CD14-positive monocyte (primary cell): ENCODE results near the gene AIFM1. TPM values are rescaled to one million over a fixed set of nuclear protein-coding genes. Genes with fewer than 3 reads are reported as not detected.
A peak's percentile ranks its signal among the peaks of the same experiment; 100 is the strongest.

Experiments used
- DNase-seq, 3 donors: peaks; one replicate each; pipeline ENCODE4 v3.0.0-alpha.2; 2011 to 2022
- H2AFZ ChIP-seq: 2 replicates; pipeline ENCODE4 v1.6.0; 2012; ENCODE audit warnings: mild to moderate bottlenecking, low read depth, low read length, inconsistent platforms; ENCODE audit not compliant: insufficient read depth, poor library complexity, severe bottlenecking
- H3K27ac ChIP-seq, 2 donors: 1 replicate in 1 of 2; 2 replicates in 1 of 2; pipeline ENCODE4 v1.5.1; 2012 to 2013; ENCODE audit warnings: low read length in 2 of 2, control low read depth in 1 of 2, inconsistent platforms in 1 of 2, low read depth in 1 of 2, mild to moderate bottlenecking in 1 of 2
- H3K27me3 ChIP-seq, 2 donors: one replicate each; pipeline versions ENCODE4 v1.6.0 to v1.6.1; 2011 to 2013; ENCODE audit warnings: low read length in 2 of 2; ENCODE audit not compliant: control insufficient read depth in 2 of 2, insufficient read depth in 2 of 2
- H3K36me3 ChIP-seq, 2 donors: replicated peaks in 1 of 2; 1 replicate in 1 of 2; 2 replicates in 1 of 2; pipeline versions ENCODE4 v1.5.1 to v1.6.1; 2012 to 2013; ENCODE audit warnings: low read length in 2 of 2, control low read depth in 1 of 2, inconsistent platforms in 1 of 2, mild to moderate bottlenecking in 1 of 2; ENCODE audit not compliant: insufficient read depth in 2 of 2, control insufficient read depth in 1 of 2
- H3K4me1 ChIP-seq, 2 donors: 1 replicate in 1 of 2; 2 replicates in 1 of 2; pipeline versions ENCODE4 v1.5.1 to v1.6.1; 2012 to 2013; ENCODE audit warnings: low read length in 2 of 2, control low read depth in 1 of 2, inconsistent platforms in 1 of 2, mild to moderate bottlenecking in 1 of 2, moderate library complexity in 1 of 2; ENCODE audit not compliant: insufficient read depth in 2 of 2, control insufficient read depth in 1 of 2
- H3K4me2 ChIP-seq: replicated peaks from 2 replicates; pipeline ENCODE3; 2012; ENCODE audit warnings: low read length, moderate library complexity, mild to moderate bottlenecking; ENCODE audit not compliant: poor library complexity, severe bottlenecking; ENCODE audit errors: extremely low read depth
- H3K4me3 ChIP-seq, 3 experiments: fragments of 200-600 bp in 1 of 3; sonication (generic) in 1 of 3; replicated peaks in 1 of 3; 1 replicate in 2 of 3; 2 replicates in 1 of 3; pipeline ENCODE4 v1.5.1; 2011 to 2013; ENCODE audit warnings: low read length in 3 of 3, mild to moderate bottlenecking in 3 of 3, control low read depth in 2 of 3, low read depth in 2 of 3, inconsistent platforms in 1 of 3, moderate library complexity in 1 of 3
- H3K79me2 ChIP-seq: 2 replicates; pipeline ENCODE4 v1.6.0; 2012; ENCODE audit warnings: mild to moderate bottlenecking, control low read depth, inconsistent platforms, low read length, moderate library complexity; ENCODE audit not compliant: insufficient read depth
- H3K9ac ChIP-seq: 2 replicates; pipeline ENCODE4 v1.6.0; 2017; ENCODE audit warnings: low read length, mild to moderate bottlenecking; ENCODE audit not compliant: insufficient read depth, poor library complexity, severe bottlenecking
- H3K9me3 ChIP-seq, 2 donors: replicated peaks in 1 of 2; 1 replicate in 1 of 2; 2 replicates in 1 of 2; pipeline versions ENCODE4 v1.5.1 to v1.6.1; 2012 to 2013; ENCODE audit warnings: low read length in 2 of 2, control low read depth in 1 of 2; ENCODE audit not compliant: control insufficient read depth in 1 of 2, insufficient read depth in 1 of 2
- H4K20me1 ChIP-seq: 2 replicates; pipeline ENCODE4 v1.6.0; 2012; ENCODE audit warnings: mild to moderate bottlenecking, low read length, control low read depth, moderate library complexity; ENCODE audit not compliant: insufficient read depth
- H3K27ac Mint-ChIP-seq, 7 donors: one replicate each; pipeline ENCODE4 v1.8.0; 2020; ENCODE audit warnings: mild to moderate bottlenecking in 7 of 7, mixed read lengths in 7 of 7, moderate library complexity in 6 of 7, inconsistent platforms in 2 of 7
- H3K27me3 Mint-ChIP-seq, 3 donors: one replicate each; pipeline ENCODE4 v1.8.0; 2021 to 2022; ENCODE audit warnings: low read depth in 3 of 3, mild to moderate bottlenecking in 3 of 3, mixed read lengths in 3 of 3, moderate library complexity in 3 of 3, inconsistent platforms in 1 of 3
- H3K36me3 Mint-ChIP-seq, 2 donors: one replicate each; pipeline ENCODE4 v1.8.0; 2020; ENCODE audit warnings: mixed read lengths in 2 of 2, inconsistent platforms in 1 of 2, mild to moderate bottlenecking in 1 of 2
- H3K4me1 Mint-ChIP-seq: one replicate; pipeline ENCODE4 v1.8.0; 2020; ENCODE audit warnings: mild to moderate bottlenecking, mixed read lengths
- H3K4me3 Mint-ChIP-seq, 2 donors: one replicate each; pipeline ENCODE4 v1.8.0; 2020; ENCODE audit warnings: mild to moderate bottlenecking in 2 of 2, mixed read lengths in 2 of 2, moderate library complexity in 1 of 2
- H3K9me3 Mint-ChIP-seq, 7 donors: one replicate each; pipeline ENCODE4 v1.8.0; 2020 to 2022; ENCODE audit warnings: mixed read lengths in 7 of 7, mild to moderate bottlenecking in 6 of 7, moderate library complexity in 6 of 7, inconsistent platforms in 2 of 7
- WGBS: methylation state at CpG from one replicate; pipeline ENCODE4 v1.1.5; 2013; ENCODE audit warnings: missing lambda C conversion rate; ENCODE audit not compliant: insufficient coverage; 5-methylcytosine and 5-hydroxymethylcytosine counted together
- intact Hi-C, 2 donors: fragments of 100-400 bp; cut with micrococcal nuclease; formaldehyde crosslinking; loops; one replicate each; pipeline versions ENCODE4 v1.15.0 to v1.15.1; 2023
- polyA plus RNA-seq, 3 donors: library from polyadenylated mRNA; depleted of rRNA in 1 of 3; unstranded in 2 of 3; stranded (reverse) in 1 of 3; fragments of 300-500 nt in 2 of 3; fragments of >200 nt in 1 of 3; fragmentation: Illumina TruSeq in 2 of 3; gene quantifications; 1 replicate in 2 of 3; 2 replicates in 1 of 3; pipeline ENCODE4 v1.2.3, GENCODE V29; 2012 to 2021
- TF ChIP-seq, protein P1 (sequence below): fragments of 200-600 bp; IDR thresholded peaks from one replicate; pipeline ENCODE4 v1.8.0; 2022; ENCODE audit warnings: antibody characterized with exemption, mild to moderate bottlenecking

AIFM1 gene
- polyA plus RNA-seq, 3 donors = 15.1 to 19.1 (median 18.6) TPM

DNA sequence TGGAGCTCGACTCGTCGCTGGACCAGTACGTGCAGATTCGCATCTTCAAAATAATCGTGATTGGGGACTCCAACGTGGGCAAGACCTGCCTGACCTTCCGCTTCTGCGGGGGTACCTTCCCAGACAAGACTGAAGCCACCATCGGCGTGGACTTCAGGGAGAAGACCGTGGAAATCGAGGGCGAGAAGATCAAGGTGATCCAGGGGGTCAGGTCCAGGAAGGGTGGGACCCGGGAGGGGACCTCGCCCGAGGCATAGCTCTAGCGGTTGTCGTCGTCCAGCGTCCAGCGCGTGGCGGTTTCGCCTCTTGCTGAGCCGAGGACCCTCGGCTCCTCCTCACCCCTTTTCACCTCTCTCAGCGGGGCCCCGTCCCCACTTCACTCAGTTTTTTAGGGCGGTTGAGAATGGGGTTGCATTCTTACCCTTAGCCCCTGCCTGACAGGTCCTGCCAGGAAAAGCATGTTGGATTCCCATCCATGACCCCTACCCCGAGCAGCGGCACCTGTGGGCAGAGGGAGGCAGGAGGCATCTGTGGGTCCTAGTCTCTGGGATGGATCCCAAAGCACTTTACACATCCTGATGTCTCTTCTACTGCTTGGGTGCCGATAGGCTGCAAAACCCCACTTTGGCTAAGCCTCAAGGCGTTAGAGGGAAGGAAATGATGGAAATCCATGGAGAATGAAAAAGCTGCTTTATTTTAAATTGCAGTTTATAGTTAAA is 6.6 kb upstream of the AIFM1 start:
- peak overlapping the region in 1 of 2 donors; percentile 26 for H3K27ac ChIP-seq
- H3K27me3 Mint-ChIP-seq = peaks cover 0 to 8% (median 1%) of the 10 kb centered on the region in 3 donors

GRCh38 chrX:130171446-130172126 is 5.9 kb upstream of the AIFM1 start, which contains the start of gene RAB33A:
Gene RAB33A, plus strand, starts transcription at chrX:130171962. Its CDS starts 101 bp downstream, at chrX:130172063.
- Mint-ChIP-seq H3K27ac (peak within 1 kb of the TSS in 4 of 7 donors; percentile 38 to 96 (median 71)), H3K4me3 (peak within 1 kb of the TSS; percentile 80 to 90), H3K4me1 (peaks cover 46% of the 10 kb centered on the region), H3K27me3 (peaks cover 0 to 8% (median 1%) of the 10 kb centered on the region in 3 donors), H3K36me3 (no peaks in the 10 kb centered on the region), H3K9me3 (peaks cover 0 to 10% (median 0%) of the 10 kb centered on the region in 7 donors)
- WGBS = 0% methylated on average over 27 of the region's 61 CpGs
- Histone ChIP-seq H3K79me2 (no peaks in the 10 kb centered on the region), H3K4me3 (peak within 1 kb of the TSS; percentile 40 to 75 (median 65)), H3K4me2 (peak within 1 kb of the TSS; percentile 85), H4K20me1 (no peaks in the 10 kb centered on the region), H3K9ac (peak within 1 kb of the TSS; percentile 47), H3K36me3 (no peaks in the 10 kb centered on the region), H3K9me3 (no peaks in the 10 kb centered on the region), H3K4me1 (peaks cover 46 to 53% of the 10 kb centered on the region in 2 donors), H3K27ac (peak within 1 kb of the TSS in 1 of 2 donors; percentile 26), H3K27me3 (no peaks in the 10 kb centered on the region), H2AFZ (peak within 1 kb of the TSS; percentile 76)
- intact Hi-C loops = no loop called here
- DNase-seq = peak in 2 of 3 donors; percentile 29
- TF ChIP-seq, protein P1, sequence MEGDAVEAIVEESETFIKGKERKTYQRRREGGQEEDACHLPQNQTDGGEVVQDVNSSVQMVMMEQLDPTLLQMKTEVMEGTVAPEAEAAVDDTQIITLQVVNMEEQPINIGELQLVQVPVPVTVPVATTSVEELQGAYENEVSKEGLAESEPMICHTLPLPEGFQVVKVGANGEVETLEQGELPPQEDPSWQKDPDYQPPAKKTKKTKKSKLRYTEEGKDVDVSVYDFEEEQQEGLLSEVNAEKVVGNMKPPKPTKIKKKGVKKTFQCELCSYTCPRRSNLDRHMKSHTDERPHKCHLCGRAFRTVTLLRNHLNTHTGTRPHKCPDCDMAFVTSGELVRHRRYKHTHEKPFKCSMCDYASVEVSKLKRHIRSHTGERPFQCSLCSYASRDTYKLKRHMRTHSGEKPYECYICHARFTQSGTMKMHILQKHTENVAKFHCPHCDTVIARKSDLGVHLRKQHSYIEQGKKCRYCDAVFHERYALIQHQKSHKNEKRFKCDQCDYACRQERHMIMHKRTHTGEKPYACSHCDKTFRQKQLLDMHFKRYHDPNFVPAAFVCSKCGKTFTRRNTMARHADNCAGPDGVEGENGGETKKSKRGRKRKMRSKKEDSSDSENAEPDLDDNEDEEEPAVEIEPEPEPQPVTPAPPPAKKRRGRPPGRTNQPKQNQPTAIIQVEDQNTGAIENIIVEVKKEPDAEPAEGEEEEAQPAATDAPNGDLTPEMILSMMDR = no peak

More for the DNA sequence above, 6.6 kb upstream of the AIFM1 start:
- H3K4me1 Mint-ChIP-seq = peaks cover 41% of the 10 kb centered on the region
- WGBS = 0% methylated on average over 13 of the region's 34 CpGs
- Histone ChIP-seq H3K4me3 (peak overlapping the region; percentile 40 to 75 (median 65)), H2AFZ (peak overlapping the region; percentile 76), H3K9ac (peak overlapping the region; percentile 47), H3K27me3 (no peaks in the 10 kb centered on the region), H3K4me2 (peak overlapping the region; percentile 85), H3K36me3 (no peaks in the 10 kb centered on the region), H4K20me1 (no peaks in the 10 kb centered on the region), H3K4me1 (peaks cover 44 to 52% of the 10 kb centered on the region in 2 donors), H3K9me3 (no peaks in the 10 kb centered on the region), H3K79me2 (no peaks in the 10 kb centered on the region)
- peak overlapping the region; percentile 80 to 90 for H3K4me3 Mint-ChIP-seq
- intact Hi-C loops = no loop called here
- H3K27ac Mint-ChIP-seq = peak overlapping the region in 3 of 7 donors; percentile 8 to 96 (median 89)
- no peaks in the 10 kb centered on the region for H3K36me3 Mint-ChIP-seq
- peaks cover 0 to 10% (median 0%) of the 10 kb centered on the region in 7 donors for H3K9me3 Mint-ChIP-seq
- TF ChIP-seq, protein P1 = no peak
- DNase-seq = no peak
